A204.1 (cell line): ENCODE measurements around the gene MAGI2.

Experiments used
- FAIRE-seq: peaks from 2 replicates; lab custom pipeline; 2012; peaks lifted over from hg19 to GRCh38; lab: Jason Lieb, UNC

Gene MAGI2

GRCh38 chr7:79453558-79454360 is at the start of gene MAGI2:
TSS of gene MAGI2 (minus strand) at chr7:79453667. CDS start at chr7:79453320, 347 bp downstream.
- no peak for FAIRE-seq

GRCh38 chr7:79502151-79502550 is 48.7 kb upstream of the MAGI2 start:
- no peak for FAIRE-seq

- no peak for FAIRE-seq
These were observed 47.3 kb upstream of the MAGI2 start for GRCh38 chr7:79500759-79501158.

- FAIRE-seq = no peak
These were observed 44.3 kb upstream of the MAGI2 start for GRCh38 chr7:79497728-79498127.

GRCh38 chr7:79495544-79496272 is 42.2 kb upstream of the MAGI2 start:
- FAIRE-seq = no peak

GRCh38 chr7:79494046-79494445 is 40.6 kb upstream of the MAGI2 start:
- no peak for FAIRE-seq

- FAIRE-seq = no peak
These were observed 35.9 kb upstream of the MAGI2 start for GRCh38 chr7:79489371-79489770.

- no peak for FAIRE-seq
These were observed 24.9 kb upstream of the MAGI2 start for GRCh38 chr7:79478386-79478785.

- FAIRE-seq = no peak
These were observed 22.0 kb upstream of the MAGI2 start for GRCh38 chr7:79475455-79475854.

GRCh38 chr7:79471699-79472098 is 18.2 kb upstream of the MAGI2 start:
- no peak for FAIRE-seq

GRCh38 chr7:79471283-79471682 is 17.8 kb upstream of the MAGI2 start:
- no peak for FAIRE-seq

GRCh38 chr7:79465551-79465950 is 12.1 kb upstream of the MAGI2 start:
- FAIRE-seq = no peak

GRCh38 chr7:79464051-79464450 is 10.6 kb upstream of the MAGI2 start:
- FAIRE-seq = no peak

- no peak for FAIRE-seq
These were observed 8.9 kb upstream of the MAGI2 start for GRCh38 chr7:79462390-79462789.

GRCh38 chr7:79461660-79462059 is 8.2 kb upstream of the MAGI2 start:
- FAIRE-seq = no peak

- FAIRE-seq = no peak
These were observed 5.9 kb upstream of the MAGI2 start for GRCh38 chr7:79459381-79459780.

GRCh38 chr7:79458796-79459195 is 5.3 kb upstream of the MAGI2 start:
- no peak for FAIRE-seq

- FAIRE-seq = no peak
These were observed 1.8 kb upstream of the MAGI2 start for GRCh38 chr7:79455173-79455790.

- FAIRE-seq = no peak
These were observed 994 bp upstream of the MAGI2 start for GRCh38 chr7:79454361-79454960.

GRCh38 chr7:79453266-79453557 is 255 bp downstream of the MAGI2 start:
- no peak for FAIRE-seq

- FAIRE-seq = no peak
These were observed 787 bp downstream of the MAGI2 start for GRCh38 chr7:79452495-79453265.

- FAIRE-seq = no peak
These were observed 1.4 kb downstream of the MAGI2 start for GRCh38 chr7:79452032-79452494.
